Smooth muscle cell (in vitro differentiated cells): ENCODE measurements around the gene ZC3H12C. TPM values are rescaled to one million over a fixed set of nuclear protein-coding genes. Genes with fewer than 3 reads are reported as not detected.

Experiments used
- DNase-seq: peaks from one replicate; lab custom pipeline; 2025; ENCODE audit not compliant: unreplicated experiment; lab: John Stamatoyannopoulos, UW
- H2AFZ ChIP-seq: fragments of 200-600 bp; sonication (generic); 2 replicates; pipeline ENCODE4 v1.6.0; 2016; ENCODE audit warnings: antibody characterized with exemption, low read depth, mild to moderate bottlenecking
- H3F3A ChIP-seq: fragments of 200-600 bp; sonication (generic); 2 replicates; pipeline ENCODE4 v1.6.0; 2017; ENCODE audit warnings: antibody characterized with exemption, low read depth
- H3K27ac ChIP-seq: fragments of 200-600 bp; sonication (generic); 2 replicates; pipeline ENCODE4 v1.5.1; 2016; ENCODE audit warnings: low read depth, mild to moderate bottlenecking
- H3K27me3 ChIP-seq: fragments of 200-600 bp; sonication (generic); 2 replicates; pipeline ENCODE4 v1.6.1; 2016; ENCODE audit warnings: low read depth, mild to moderate bottlenecking
- H3K36me3 ChIP-seq: fragments of 200-600 bp; sonication (generic); 2 replicates; pipeline ENCODE4 v1.5.1; 2016; ENCODE audit warnings: low read depth
- H3K4me1 ChIP-seq: fragments of 200-600 bp; sonication (generic); 2 replicates; pipeline ENCODE4 v1.5.1; 2016; ENCODE audit warnings: low read depth
- H3K4me2 ChIP-seq: fragments of 200-600 bp; sonication (generic); 2 replicates; pipeline ENCODE4 v1.6.0; 2016; ENCODE audit warnings: mild to moderate bottlenecking
- H3K4me3 ChIP-seq: fragments of 200-600 bp; sonication (generic); 2 replicates; pipeline ENCODE4 v1.5.1; 2016; ENCODE audit warnings: mild to moderate bottlenecking
- H3K79me2 ChIP-seq: fragments of 200-600 bp; sonication (generic); 2 replicates; pipeline ENCODE4 v1.6.0; 2016; ENCODE audit warnings: low read depth, mild to moderate bottlenecking
- H3K9ac ChIP-seq: fragments of 200-600 bp; sonication (generic); 2 replicates; pipeline ENCODE4 v1.6.0; 2016; ENCODE audit warnings: low read depth
- H3K9me3 ChIP-seq: fragments of 200-600 bp; sonication (generic); replicated peaks from 2 replicates; pipeline ENCODE4 v1.5.1; 2016; ENCODE audit warnings: low read depth
- H4K20me1 ChIP-seq: fragments of 200-600 bp; sonication (generic); 2 replicates; pipeline ENCODE4 v1.6.0; 2016; ENCODE audit warnings: low read depth
- CTCF ChIP-seq: fragments of 200-600 bp; sonication (generic); IDR thresholded peaks from 2 replicates; pipeline ENCODE4 v1.5.1; 2017; ENCODE audit warnings: borderline replicate concordance, mild to moderate bottlenecking, antibody characterized with exemption; ENCODE audit not compliant: insufficient read depth, poor library complexity, severe bottlenecking
- WGBS: methylation state at CpG from one replicate; pipeline ENCODE4 v1.1.7; 2016; ENCODE audit warnings: low lambda C conversion rate; 5-methylcytosine and 5-hydroxymethylcytosine counted together
- polyA plus RNA-seq: library from polyadenylated mRNA; unstranded; fragments of >200 nt; fragmentation: Nextera tagmentation; extraction: Ambion mirVana; gene quantifications from 2 replicates; pipeline ENCODE4 v1.2.1, GENCODE V29; 2016
- total RNA-seq: library from RNA; depleted of rRNA; stranded (reverse); fragments of >200 nt; gene quantifications from 2 replicates; pipeline ENCODE4 v1.2.3, GENCODE V29; 2014

ZC3H12C gene
- total and polyA plus RNA-seq, 2 experiments from 2014 or later = 1.9 to 10.6 TPM

- Histone ChIP-seq H3K9me3 (no peaks in the 10 kb centered on the region), H3K36me3 (no peaks in the 10 kb centered on the region), H2AFZ (no peak overlapping the region), H3K4me2 (peak overlapping the region; percentile 40), H3K79me2 (peaks cover 15% of the 10 kb centered on the region), H3K27me3 (no peaks in the 10 kb centered on the region), H3K4me3 (no peak overlapping the region), H3F3A (no peaks in the 10 kb centered on the region), H3K9ac (no peak overlapping the region), H3K27ac (peak overlapping the region; percentile 57), H3K4me1 (peaks cover 7% of the 10 kb centered on the region), H4K20me1 (no peaks in the 10 kb centered on the region)
- TF ChIP-seq CTCF = no peak
- no peak for DNase-seq
- WGBS = 69% methylated on average over 9 of the region's 9 CpGs
Measured at GRCh38 chr11:110148775-110149744, 55.9 kb downstream of the ZC3H12C start.

- no peak for DNase-seq
- Histone ChIP-seq H3K27ac (no peak overlapping the region), H4K20me1 (no peaks in the 10 kb centered on the region), H3K36me3 (no peaks in the 10 kb centered on the region), H3K79me2 (peaks cover 10% of the 10 kb centered on the region), H3K4me3 (no peak overlapping the region), H3K9me3 (no peaks in the 10 kb centered on the region), H2AFZ (no peak overlapping the region), H3K27me3 (no peaks in the 10 kb centered on the region), H3K4me1 (peaks cover 7% of the 10 kb centered on the region), H3K9ac (no peak overlapping the region), H3F3A (no peaks in the 10 kb centered on the region), H3K4me2 (no peak overlapping the region)
- WGBS = 100% methylated on average over 1 of the region's 1 CpG
- TF ChIP-seq CTCF = no peak
Measured at GRCh38 chr11:110152199-110152598, 59.0 kb downstream of the ZC3H12C start.

GRCh38 chr11:110153474-110153873, 60.3 kb downstream of the ZC3H12C start:
- no peaks in the 10 kb centered on the region for H3F3A ChIP-seq
- H3K36me3 ChIP-seq = no peaks in the 10 kb centered on the region
- DNase-seq = no peak
- H3K79me2 ChIP-seq = peaks cover 10% of the 10 kb centered on the region
- H3K4me1 ChIP-seq = no peaks in the 10 kb centered on the region
- H2AFZ ChIP-seq = no peak overlapping the region
- no peaks in the 10 kb centered on the region for H3K27me3 ChIP-seq
- H3K9me3 ChIP-seq = no peaks in the 10 kb centered on the region
- H3K4me2 ChIP-seq = no peak overlapping the region
- no peak for TF ChIP-seq CTCF
- H3K9ac ChIP-seq = no peak overlapping the region
- H4K20me1 ChIP-seq = no peaks in the 10 kb centered on the region
- no peak overlapping the region for H3K27ac ChIP-seq
- H3K4me3 ChIP-seq = no peak overlapping the region

GRCh38 chr11:110156503-110156902, 63.3 kb downstream of the ZC3H12C start:
- no peak for DNase-seq
- no peak overlapping the region for H3K4me2 ChIP-seq
- no peaks in the 10 kb centered on the region for H3F3A ChIP-seq
- 96% methylated on average over 4 of the region's 4 CpGs for WGBS
- no peak overlapping the region for H2AFZ ChIP-seq
- H3K27me3 ChIP-seq = no peaks in the 10 kb centered on the region
- no peaks in the 10 kb centered on the region for H3K36me3 ChIP-seq
- no peaks in the 10 kb centered on the region for H3K79me2 ChIP-seq
- H4K20me1 ChIP-seq = no peaks in the 10 kb centered on the region
- H3K9ac ChIP-seq = no peak overlapping the region
- no peak overlapping the region for H3K27ac ChIP-seq
- no peak overlapping the region for H3K4me3 ChIP-seq
- no peaks in the 10 kb centered on the region for H3K9me3 ChIP-seq
- no peak for TF ChIP-seq CTCF
- no peaks in the 10 kb centered on the region for H3K4me1 ChIP-seq
